ENCODE measurements around the gene CLPTM1. TPM values are rescaled to one million over a fixed set of nuclear protein-coding genes. Genes with fewer than 3 reads are reported as not detected.

The CLPTM1 gene
- total and polyA plus RNA-seq, 9 of the 15 experiments (the other 6 are each of a cell fraction or from before 2014, with no cell fraction given) = 0.37 to 96.0 (median 27.5) TPM

- no peak for TF ChIP-seq ETS2 (tag; IDR thresholded peaks at IDR 0.05; ENCODE audit: borderline replicate concordance, poor library complexity, severe bottlenecking)
- TF ChIP-seq ZNF232 (CRISPR knock-in tag; IDR thresholded peaks at IDR 0.05) = no peak
- TF ChIP-seq MXI1 (IDR thresholded peaks at IDR 0.05; ENCODE audit: low read depth, low read length) = peak; percentile 29; the same call in 1 of the 2 replicates
- TF ChIP-seq CHAMP1 (IDR thresholded peaks at IDR 0.05) = no peak
- no peak; the same call in 1 of the 2 replicates for TF ChIP-seq ZNF592 (IDR thresholded peaks at IDR 0.05)
- TF ChIP-seq, protein P1, sequence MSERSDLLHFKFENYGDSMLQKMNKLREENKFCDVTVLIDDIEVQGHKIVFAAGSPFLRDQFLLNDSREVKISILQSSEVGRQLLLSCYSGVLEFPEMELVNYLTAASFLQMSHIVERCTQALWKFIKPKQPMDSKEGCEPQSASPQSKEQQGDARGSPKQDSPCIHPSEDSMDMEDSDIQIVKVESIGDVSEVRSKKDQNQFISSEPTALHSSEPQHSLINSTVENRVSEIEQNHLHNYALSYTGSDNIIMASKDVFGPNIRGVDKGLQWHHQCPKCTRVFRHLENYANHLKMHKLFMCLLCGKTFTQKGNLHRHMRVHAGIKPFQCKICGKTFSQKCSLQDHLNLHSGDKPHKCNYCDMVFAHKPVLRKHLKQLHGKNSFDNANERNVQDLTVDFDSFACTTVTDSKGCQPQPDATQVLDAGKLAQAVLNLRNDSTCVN (CRISPR knock-in tag; IDR thresholded peaks at IDR 0.05) = no peak
- TF ChIP-seq ZNF76 (CRISPR knock-in tag; IDR thresholded peaks at IDR 0.05; ENCODE audit: borderline replicate concordance) = no peak
- no peak for TF ChIP-seq FOXA3 (CRISPR knock-in tag; conservative IDR thresholded peaks at IDR 0.05 in 1 of 2, IDR thresholded peaks at IDR 0.05 in 1 of 2)
- peak; percentile 24 for TF ChIP-seq NR2C2 (CRISPR knock-in tag; IDR thresholded peaks at IDR 0.05)
- peak; percentile 76; the same call in 1 of the 2 replicates for TF ChIP-seq NR2C2 (tag; IDR thresholded peaks at IDR 0.05)
- no peak for TF ChIP-seq CSDE1 (IDR thresholded peaks at IDR 0.05)
- no peak; the same call in 1 of the 2 replicates for TF ChIP-seq SMARCE1 (IDR thresholded peaks at IDR 0.05)
- TF ChIP-seq TARDBP (IDR thresholded peaks at IDR 0.05) = peak; percentile 96
- no peak for TF ChIP-seq CLOCK (CRISPR knock-in tag; IDR thresholded peaks at IDR 0.05; ENCODE audit: borderline replicate concordance)
- no peak for TF ChIP-seq POLR3A (IDR thresholded peaks at IDR 0.05; ENCODE audit: borderline replicate concordance, extremely low read depth, insufficient read depth, insufficient read length)
- TF ChIP-seq RBM34 (IDR thresholded peaks at IDR 0.05; ENCODE audit: borderline replicate concordance, insufficient read depth, low read length) = no peak
Measured at GRCh38 chr19:44954649-44955504, at the start of gene CLPTM1 (continued).

Measured in K562 (cell line).